ENCODE measurements around the gene ATG10. TPM values are rescaled to one million over a fixed set of nuclear protein-coding genes. Genes with fewer than 3 reads are reported as not detected.

Gene ATG10
- total and polyA plus RNA-seq, 2 experiments from 2014 or later: 12.5 to 17.7 TPM

GRCh38 chr5:82160948-82161347, 189.1 kb downstream of the ATG10 start (continued):
- no peak for TF ChIP-seq EZH2phosphoT487 (IDR thresholded peaks at IDR 0.05; ENCODE audit: unreplicated experiment)
- no peak for TF ChIP-seq ZNF462 (CRISPR knock-in tag; IDR thresholded peaks at IDR 0.05)
- no peak for TF ChIP-seq ETS1 (IDR thresholded peaks at IDR 0.05)
- no peak for TF ChIP-seq ZNF114 (CRISPR knock-in tag; IDR thresholded peaks at IDR 0.05)
- TF ChIP-seq CREB1 (CRISPR knock-in tag; IDR thresholded peaks at IDR 0.05; ENCODE audit: low read depth): no peak

GRCh38 chr5:82162573-82162972, 190.8 kb downstream of the ATG10 start:
- no peaks in the 10 kb centered on the region for H3K36me3 ChIP-seq (ENCODE audit: insufficient read depth)
- no peak overlapping the region for H3K4me3 ChIP-seq
- Mint-ChIP-seq H3K27me3 (ENCODE audit: insufficient read depth, low read depth, poor library complexity) (no peaks in the 10 kb centered on the region), H3K9me3 (no peaks in the 10 kb centered on the region), H3K4me3 (no peak overlapping the region), H3K27ac (no peak overlapping the region; the same call in 1 of the 2 replicates), H3K36me3 (ENCODE audit: low read depth) (no peaks in the 10 kb centered on the region), H3K4me1 (peaks cover 23% of the 10 kb centered on the region)
- no peak overlapping the region for H2AFZ ChIP-seq
- no peaks in the 10 kb centered on the region for H4K20me1 ChIP-seq (replicated peaks; ENCODE audit: insufficient read depth)
- no peak overlapping the region for H3K4me2 ChIP-seq
- ATAC-seq (no peak), DNase-seq (ENCODE audit: low spot score) (no peak)
- no peak overlapping the region for H3K27ac ChIP-seq (ENCODE audit: low read depth)
- H3K4me1 ChIP-seq (ENCODE audit: insufficient read depth): peaks cover 37% of the 10 kb centered on the region
- no peaks in the 10 kb centered on the region for H3K9me2 ChIP-seq (ENCODE audit: insufficient read depth)
- H3F3A ChIP-seq (replicated peaks; ENCODE audit: low read depth): no peaks in the 10 kb centered on the region
- H3K79me2 ChIP-seq (replicated peaks; ENCODE audit: insufficient read depth): no peaks in the 10 kb centered on the region
- H3K27me3 ChIP-seq (ENCODE audit: insufficient read depth): no peaks in the 10 kb centered on the region
- no peak for TF ChIP-seq ETS1 (IDR thresholded peaks at IDR 0.05)
- TF ChIP-seq JUNB (IDR thresholded peaks at IDR 0.05; ENCODE audit: unreplicated experiment): no peak
- TF ChIP-seq ZNF462 (CRISPR knock-in tag; IDR thresholded peaks at IDR 0.05): no peak
- no peak for TF ChIP-seq NANOG (IDR thresholded peaks at IDR 0.05; ENCODE audit: borderline replicate concordance)
- TF ChIP-seq POLR2AphosphoS5 (IDR thresholded peaks at IDR 0.05; ENCODE audit: low read depth): no peak
- no peak for TF ChIP-seq ZNF114 (CRISPR knock-in tag; IDR thresholded peaks at IDR 0.05)
